SH-SY5Y (cell line): ENCODE measurements around the gene CELF2.

ENCODE experiments used
- GATA2 ChIP-seq: IDR thresholded peaks from 2 replicates; pipeline ENCODE4 v1.6.1; 2011; ENCODE audit warnings: mild to moderate bottlenecking, low read depth, low read length
- GATA3 ChIP-seq: IDR thresholded peaks from 2 replicates; pipeline ENCODE4 v1.6.1; 2011; ENCODE audit warnings: low read depth, mild to moderate bottlenecking, low read length, moderate library complexity

GRCh38 chr10:11192304-11193000 lies 174.8 kb downstream of the CELF2 start:
- TF ChIP-seq GATA3 (no peak), GATA2 (no peak)
